ENCODE measurements around the gene MINDY4.
A peak's percentile ranks its signal among the peaks of the same experiment; 100 is the strongest.
"Not testable (repeated sequence)": the region's sequence is repeated elsewhere in the genome, so short reads cannot be mapped to it uniquely, and the experiment has no call there.

MINDY4 gene

DNA sequence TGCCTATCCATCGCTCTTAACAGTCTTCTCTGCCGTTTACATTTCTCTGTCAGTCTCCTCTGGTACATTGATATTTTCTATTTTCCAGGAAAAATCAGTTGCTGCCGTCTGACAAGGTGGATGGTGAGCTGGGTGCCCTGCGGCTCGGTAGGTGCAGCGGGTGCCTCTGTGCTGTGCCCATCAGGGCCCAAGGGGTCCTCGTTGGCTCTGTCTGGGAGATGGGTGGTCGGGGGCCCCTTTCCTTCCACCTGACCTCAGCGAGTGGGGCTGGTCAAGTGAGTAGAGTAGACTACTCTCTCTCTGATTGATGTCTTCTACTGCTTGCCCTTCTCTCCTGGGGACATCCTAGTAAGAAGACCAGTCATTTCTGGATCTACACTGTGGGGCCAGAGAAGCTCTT is 57.4 kb downstream of the MINDY4 start:
- in situ Hi-C loops (cut with HindIII; ENCODE audit: low pct_ligation_motif_present, low sequenced_read_pairs) = no loop called here
- TF ChIP-seq, protein P1, sequence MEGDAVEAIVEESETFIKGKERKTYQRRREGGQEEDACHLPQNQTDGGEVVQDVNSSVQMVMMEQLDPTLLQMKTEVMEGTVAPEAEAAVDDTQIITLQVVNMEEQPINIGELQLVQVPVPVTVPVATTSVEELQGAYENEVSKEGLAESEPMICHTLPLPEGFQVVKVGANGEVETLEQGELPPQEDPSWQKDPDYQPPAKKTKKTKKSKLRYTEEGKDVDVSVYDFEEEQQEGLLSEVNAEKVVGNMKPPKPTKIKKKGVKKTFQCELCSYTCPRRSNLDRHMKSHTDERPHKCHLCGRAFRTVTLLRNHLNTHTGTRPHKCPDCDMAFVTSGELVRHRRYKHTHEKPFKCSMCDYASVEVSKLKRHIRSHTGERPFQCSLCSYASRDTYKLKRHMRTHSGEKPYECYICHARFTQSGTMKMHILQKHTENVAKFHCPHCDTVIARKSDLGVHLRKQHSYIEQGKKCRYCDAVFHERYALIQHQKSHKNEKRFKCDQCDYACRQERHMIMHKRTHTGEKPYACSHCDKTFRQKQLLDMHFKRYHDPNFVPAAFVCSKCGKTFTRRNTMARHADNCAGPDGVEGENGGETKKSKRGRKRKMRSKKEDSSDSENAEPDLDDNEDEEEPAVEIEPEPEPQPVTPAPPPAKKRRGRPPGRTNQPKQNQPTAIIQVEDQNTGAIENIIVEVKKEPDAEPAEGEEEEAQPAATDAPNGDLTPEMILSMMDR (IDR thresholded peaks at IDR 0.05; ENCODE audit: low read depth, low read length, missing control alignments) = no peak

DNA sequence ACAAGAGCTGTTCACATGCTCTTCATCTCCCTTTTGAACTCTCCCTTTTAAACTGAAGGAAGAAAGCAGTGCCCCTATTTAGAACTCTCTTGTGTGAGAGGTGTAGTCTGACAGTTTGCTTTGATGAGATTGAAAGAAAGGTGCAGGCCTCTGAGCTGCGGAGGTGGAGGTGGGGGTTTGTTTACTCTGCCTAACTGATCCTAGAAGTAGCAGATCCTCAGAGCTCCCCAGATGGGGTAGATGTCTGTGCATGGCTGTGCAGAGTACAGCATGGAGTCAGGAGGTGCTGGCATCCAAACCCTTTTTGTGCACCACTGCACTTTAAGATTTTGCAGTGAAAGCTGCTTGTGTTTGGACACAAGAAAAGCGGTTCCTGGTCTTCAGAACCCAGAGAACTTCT is 58.3 kb downstream of the MINDY4 start:
- Histone ChIP-seq H3K27ac (no peak overlapping the region), H3K4me3 (ENCODE audit: low read depth, low read length) (no peak overlapping the region), H3K27me3 (replicated peaks) (no peaks in the 10 kb centered on the region), H3K36me3 (replicated peaks) (no peaks in the 10 kb centered on the region)
- no peak for DNase-seq
- in situ Hi-C loops (cut with HindIII; ENCODE audit: low pct_ligation_motif_present, low sequenced_read_pairs) = no loop called here
- TF ChIP-seq, protein P1 (IDR thresholded peaks at IDR 0.05; ENCODE audit: low read depth, low read length, missing control alignments) = no peak

More for the DNA sequence above, 57.4 kb downstream of the MINDY4 start:
- no peak overlapping the region for H3K4me3 ChIP-seq (ENCODE audit: low read depth, low read length)
- H3K27ac ChIP-seq = no peak overlapping the region
- DNase-seq = no peak
- H3K36me3 ChIP-seq (replicated peaks) = no peaks in the 10 kb centered on the region
- H3K27me3 ChIP-seq (replicated peaks) = no peaks in the 10 kb centered on the region

- Histone ChIP-seq H3K36me3 (replicated peaks) (no peaks in the 10 kb centered on the region), H3K4me3 (ENCODE audit: low read depth, low read length) (no peak overlapping the region), H3K27ac (no peak overlapping the region), H3K27me3 (replicated peaks) (no peaks in the 10 kb centered on the region)
- in situ Hi-C loops (cut with HindIII; ENCODE audit: low pct_ligation_motif_present, low sequenced_read_pairs) = no loop called here
- peak; percentile 34 for DNase-seq
- TF ChIP-seq, protein P1 (IDR thresholded peaks at IDR 0.05; ENCODE audit: low read depth, low read length, missing control alignments) = no peak
Measured at GRCh38 chr7:30831227-30831626, 60.0 kb downstream of the MINDY4 start.

- no peak for DNase-seq
- in situ Hi-C loops (cut with HindIII; ENCODE audit: low pct_ligation_motif_present, low sequenced_read_pairs) = no loop called here
- Histone ChIP-seq H3K36me3 (replicated peaks) (no peaks in the 10 kb centered on the region), H3K27ac (no peak overlapping the region), H3K27me3 (replicated peaks) (no peaks in the 10 kb centered on the region), H3K4me3 (ENCODE audit: low read depth, low read length) (no peak overlapping the region)
- TF ChIP-seq, protein P1 (IDR thresholded peaks at IDR 0.05; ENCODE audit: low read depth, low read length, missing control alignments) = no peak
Measured at GRCh38 chr7:30831936-30832335, 60.7 kb downstream of the MINDY4 start.

DNA sequence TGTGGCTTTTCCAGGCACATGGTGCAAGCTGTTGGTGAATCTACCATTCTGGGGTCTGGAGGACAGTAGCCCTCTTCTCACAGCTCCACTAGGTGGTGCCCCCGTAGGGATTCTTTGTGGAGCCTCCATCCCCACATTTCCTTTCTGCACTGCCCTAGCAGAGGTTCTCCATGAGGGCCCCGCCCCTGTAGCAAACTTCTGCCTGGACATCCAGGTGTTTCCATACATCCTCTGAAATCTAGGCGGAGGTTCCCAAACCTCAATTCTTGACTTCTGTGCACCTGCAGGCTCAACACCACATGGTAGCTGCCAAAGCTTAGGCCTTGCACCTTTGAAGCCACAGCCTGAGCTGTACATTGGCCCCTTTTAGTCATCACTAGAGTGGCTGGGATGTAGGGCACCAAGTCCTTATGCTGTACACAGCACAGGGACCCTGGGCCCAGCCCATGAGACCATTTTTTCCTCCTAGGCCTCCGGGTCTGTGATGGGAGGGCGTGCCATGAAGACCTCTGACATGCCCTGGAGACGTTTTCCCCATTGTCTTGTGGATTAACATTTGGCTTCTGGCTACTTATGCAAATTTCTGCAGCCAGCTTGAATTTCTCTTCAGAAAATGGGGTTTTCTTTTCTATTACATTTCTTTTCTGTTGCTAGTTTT is 62.9 kb downstream of the MINDY4 start:
- DNase-seq; H3K27ac ChIP-seq; H3K36me3 ChIP-seq (replicated peaks); H3K27me3 ChIP-seq (replicated peaks); in situ Hi-C loops (cut with HindIII; ENCODE audit: low pct_ligation_motif_present, low sequenced_read_pairs); H3K4me3 ChIP-seq (ENCODE audit: low read depth, low read length): not testable (repeated sequence)

DNA sequence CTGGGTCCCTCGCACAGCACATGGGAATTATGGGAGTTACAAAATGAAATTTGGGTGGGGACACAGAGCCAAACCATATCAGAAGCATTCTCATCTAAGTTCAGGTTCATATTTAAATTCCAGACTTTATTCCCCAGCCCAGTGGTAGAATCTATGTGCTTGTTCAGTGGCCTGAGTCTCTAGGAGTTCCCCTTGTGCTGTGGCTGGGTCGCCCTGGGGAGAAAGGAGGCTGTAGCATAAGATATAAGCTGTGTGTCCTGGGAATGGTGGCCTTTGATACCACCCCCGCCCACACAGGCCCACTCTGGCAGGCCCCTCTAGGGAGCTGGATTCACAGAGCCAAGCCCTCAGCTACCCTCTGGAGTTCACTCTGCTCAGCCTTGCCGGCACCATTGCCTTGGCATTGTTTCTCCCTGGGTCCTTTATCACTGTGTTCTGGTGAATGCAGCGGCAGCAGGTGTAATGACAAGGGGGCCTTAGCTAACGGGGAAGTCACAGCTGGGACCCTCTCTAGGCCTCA is 64.2 kb downstream of the MINDY4 start:
- H3K27me3 ChIP-seq (replicated peaks) = no peaks in the 10 kb centered on the region
- in situ Hi-C loops (cut with HindIII; ENCODE audit: low pct_ligation_motif_present, low sequenced_read_pairs) = no loop called here
- H3K4me3 ChIP-seq (ENCODE audit: low read depth, low read length) = no peak overlapping the region
- DNase-seq = no peak
- no peaks in the 10 kb centered on the region for H3K36me3 ChIP-seq (replicated peaks)
- H3K27ac ChIP-seq = no peak overlapping the region
- TF ChIP-seq, protein P1 (IDR thresholded peaks at IDR 0.05; ENCODE audit: low read depth, low read length, missing control alignments) = no peak
